BLaER1 (cell line): ENCODE results near the gene CKS1B.
"Not testable (repeated sequence)": the region's sequence is repeated elsewhere in the genome, so short reads cannot be mapped to it uniquely, and the experiment has no call there.

Experiments
- H3K27ac ChIP-seq: shearing (Covaris generic); formaldehyde crosslinking; 2 replicates; pipeline ENCODE4 v1.8.1; 2022
- H3K27me3 ChIP-seq: shearing (Covaris generic); formaldehyde crosslinking; 2 replicates; pipeline ENCODE4 v1.8.1; 2022
- H3K36me3 ChIP-seq: shearing (Covaris generic); formaldehyde crosslinking; 2 replicates; pipeline ENCODE4 v1.8.1; 2022
- H3K4me1 ChIP-seq: shearing (Covaris generic); formaldehyde crosslinking; 2 replicates; pipeline ENCODE4 v1.8.1; 2022
- H3K4me2 ChIP-seq: shearing (Covaris generic); formaldehyde crosslinking; 2 replicates; pipeline ENCODE4 v1.8.1; 2022
- H3K4me3 ChIP-seq: shearing (Covaris generic); formaldehyde crosslinking; 2 replicates; pipeline ENCODE4 v1.8.1; 2022
- H3K9ac ChIP-seq: shearing (Covaris generic); formaldehyde crosslinking; 2 replicates; pipeline ENCODE4 v1.8.1; 2022
- H3K9me3 ChIP-seq: shearing (Covaris generic); formaldehyde crosslinking; 2 replicates; pipeline ENCODE4 v1.8.1; 2022
- H4K20me1 ChIP-seq: shearing (Covaris generic); formaldehyde crosslinking; 2 replicates; pipeline ENCODE4 v1.8.1; 2022
- Cebpa-rat ChIP-seq: shearing (Covaris generic); IDR thresholded peaks from 2 replicates; pipeline ENCODE4 v1.8.1; 2022

CKS1B gene

GRCh38 chr1:154971341-154971998 is 3.0 kb upstream of the CKS1B start:
- TF ChIP-seq Cebpa-rat = no peak
- no peaks in the 10 kb centered on the region for H3K27me3 ChIP-seq
- H3K4me3 ChIP-seq = peak overlapping the region; percentile 62
- H4K20me1 ChIP-seq = peaks cover 54% of the 10 kb centered on the region
- H3K4me1 ChIP-seq = peaks cover 66% of the 10 kb centered on the region
- H3K36me3 ChIP-seq = peaks cover 33% of the 10 kb centered on the region
- peak overlapping the region; percentile 83 for H3K27ac ChIP-seq
- H3K9ac ChIP-seq = peak overlapping the region; percentile 67
- H3K4me2 ChIP-seq = peak overlapping the region; percentile 97
- H3K9me3 ChIP-seq = no peaks in the 10 kb centered on the region

- H3K4me1 ChIP-seq = peaks cover 73% of the 10 kb centered on the region
- H3K27me3 ChIP-seq = no peaks in the 10 kb centered on the region
- no peaks in the 10 kb centered on the region for H3K9me3 ChIP-seq
- peaks cover 61% of the 10 kb centered on the region for H4K20me1 ChIP-seq
- TF ChIP-seq Cebpa-rat = no peak
- H3K9ac ChIP-seq = 0 out of 2 replicates have a peak overlapping the region, but pooled peaks have one; percentile 91
- H3K4me3 ChIP-seq = no peak overlapping the region
- H3K4me2 ChIP-seq = peak overlapping the region; percentile 97
- peaks cover 27% of the 10 kb centered on the region for H3K36me3 ChIP-seq
- H3K27ac ChIP-seq = 0 out of 2 replicates have a peak overlapping the region, but pooled peaks have one; percentile 2
Measured at GRCh38 chr1:154972213-154972516, 2.3 kb upstream of the CKS1B start.

GRCh38 chr1:154972517-154973343 is 1.8 kb upstream of the CKS1B start:
- no peaks in the 10 kb centered on the region for H3K9me3 ChIP-seq
- H3K4me2 ChIP-seq = peak overlapping the region; percentile 97
- peak overlapping the region; percentile 91; the same call in 1 of the 2 replicates for H3K9ac ChIP-seq
- 0 out of 2 replicates have a peak overlapping the region, but pooled peaks have one; percentile 2 for H3K27ac ChIP-seq
- H3K4me1 ChIP-seq = peaks cover 73% of the 10 kb centered on the region
- no peak for TF ChIP-seq Cebpa-rat
- H4K20me1 ChIP-seq = peaks cover 66% of the 10 kb centered on the region
- peak overlapping the region; percentile 78 for H3K4me3 ChIP-seq
- peaks cover 27% of the 10 kb centered on the region for H3K36me3 ChIP-seq
- H3K27me3 ChIP-seq = no peaks in the 10 kb centered on the region

GRCh38 chr1:154973344-154974101 is 958 bp upstream of the CKS1B start:
- peak overlapping the region; percentile 94 for H3K27ac ChIP-seq
- H3K9ac ChIP-seq = peak overlapping the region; percentile 91
- H3K4me1 ChIP-seq = peaks cover 76% of the 10 kb centered on the region
- no peak for TF ChIP-seq Cebpa-rat
- H3K27me3 ChIP-seq = no peaks in the 10 kb centered on the region
- peak overlapping the region; percentile 78 for H3K4me3 ChIP-seq
- H3K9me3 ChIP-seq = no peaks in the 10 kb centered on the region
- H4K20me1 ChIP-seq = peaks cover 65% of the 10 kb centered on the region
- H3K4me2 ChIP-seq = peak overlapping the region; percentile 97
- H3K36me3 ChIP-seq = peaks cover 27% of the 10 kb centered on the region

- H3K9me3 ChIP-seq = no peaks in the 10 kb centered on the region
- H3K4me2 ChIP-seq = peak overlapping the region; percentile 98
- peaks cover 26% of the 10 kb centered on the region for H3K36me3 ChIP-seq
- H3K27ac ChIP-seq = peak overlapping the region; percentile 81
- peaks cover 62% of the 10 kb centered on the region for H3K4me1 ChIP-seq
- H3K9ac ChIP-seq = peak overlapping the region; percentile 91
- no peak for TF ChIP-seq Cebpa-rat
- peaks cover 51% of the 10 kb centered on the region for H4K20me1 ChIP-seq
- H3K27me3 ChIP-seq = no peaks in the 10 kb centered on the region
- peak overlapping the region; percentile 78 for H3K4me3 ChIP-seq
Measured at GRCh38 chr1:154974808-154975408, 427 bp downstream of the CKS1B start.

- Histone ChIP-seq H4K20me1 (peaks cover 45% of the 10 kb centered on the region), H3K36me3 (peaks cover 32% of the 10 kb centered on the region), H3K9me3 (no peaks in the 10 kb centered on the region), H3K9ac (peak overlapping the region; percentile 91), H3K27me3 (no peaks in the 10 kb centered on the region), H3K4me3 (peak overlapping the region; percentile 78), H3K4me2 (peak overlapping the region; percentile 98), H3K27ac (peak overlapping the region; percentile 81), H3K4me1 (peaks cover 56% of the 10 kb centered on the region)
- TF ChIP-seq Cebpa-rat = no peak
Measured at GRCh38 chr1:154975409-154976059, 1.1 kb downstream of the CKS1B start.

GRCh38 chr1:154977762-154978161 is 3.3 kb downstream of the CKS1B start:
- Histone ChIP-seq H3K4me1 (peaks cover 45% of the 10 kb centered on the region), H3K36me3 (peaks cover 46% of the 10 kb centered on the region), H4K20me1 (peaks cover 24% of the 10 kb centered on the region), H3K9ac (peak overlapping the region; percentile 91), H3K4me2 (peak overlapping the region; percentile 98), H3K27ac (0 out of 2 replicates have a peak overlapping the region, but pooled peaks have one; percentile 81)
- H3K4me3 ChIP-seq, H3K27me3 ChIP-seq, H3K9me3 ChIP-seq: not testable (repeated sequence)

- no peak overlapping the region for H3K4me3 ChIP-seq
- H4K20me1 ChIP-seq = peaks cover 18% of the 10 kb centered on the region; the same call in 1 of the 2 replicates
- peaks cover 40% of the 10 kb centered on the region for H3K4me1 ChIP-seq
- H3K9me3 ChIP-seq = no peaks in the 10 kb centered on the region
- H3K9ac ChIP-seq = 0 out of 2 replicates have a peak overlapping the region, but pooled peaks have one; percentile 91
- peaks cover 46% of the 10 kb centered on the region for H3K36me3 ChIP-seq
- H3K4me2 ChIP-seq = peak overlapping the region; percentile 98; the same call in 1 of the 2 replicates
- TF ChIP-seq Cebpa-rat = no peak
- no peak overlapping the region for H3K27ac ChIP-seq
- H3K27me3 ChIP-seq = no peaks in the 10 kb centered on the region
Measured at GRCh38 chr1:154978360-154978759, 3.9 kb downstream of the CKS1B start.

GRCh38 chr1:154982341-154982740 is 7.9 kb downstream of the CKS1B start:
- Histone ChIP-seq H3K27me3 (no peaks in the 10 kb centered on the region), H3K9me3 (no peaks in the 10 kb centered on the region), H3K4me1 (peaks cover 43% of the 10 kb centered on the region), H3K9ac (peak overlapping the region; percentile 76), H4K20me1 (peaks cover 14% of the 10 kb centered on the region), H3K4me3 (peak overlapping the region; percentile 94), H3K27ac (peak overlapping the region; percentile 54), H3K4me2 (peak overlapping the region; percentile 99), H3K36me3 (peaks cover 66% of the 10 kb centered on the region)
- TF ChIP-seq Cebpa-rat = no peak
